NCI-H146 (cell line): ENCODE results near the gene ADSS2.
A peak's percentile ranks its signal among the peaks of the same experiment; 100 is the strongest.

Experiments
- DNase-seq: peaks from one replicate; lab custom pipeline; 2025; lab: John Stamatoyannopoulos, UW

ADSS2 gene

GRCh38 chr1:244445320-244446181 is 6.2 kb downstream of the ADSS2 start:
- no peak for DNase-seq

- DNase-seq: no peak
Measured at GRCh38 chr1:244444854-244445253, 6.9 kb downstream of the ADSS2 start.

DNA sequence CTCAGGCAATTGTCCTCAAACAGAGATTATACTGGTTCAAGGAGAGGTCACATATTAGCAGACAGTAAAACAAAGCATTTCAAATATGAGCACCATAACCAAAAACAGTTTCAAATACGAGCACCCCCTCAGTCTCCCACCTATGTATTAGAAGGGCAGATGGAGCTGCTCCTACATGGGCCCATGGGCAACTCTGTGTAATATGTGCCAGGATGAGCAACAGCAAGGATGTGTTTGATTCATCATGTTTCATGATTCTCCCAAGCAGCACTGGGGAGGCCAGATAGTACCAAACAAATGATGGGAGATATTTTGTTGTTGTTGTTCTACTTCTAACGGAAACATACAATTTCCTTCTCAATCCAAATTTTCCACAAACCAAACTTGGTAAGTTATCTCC is 8.9 kb downstream of the ADSS2 start:
- DNase-seq: no peak

- DNase-seq: peak; percentile 26
Measured at GRCh38 chr1:244439391-244440032, 12.2 kb downstream of the ADSS2 start.

- DNase-seq: no peak
Measured at GRCh38 chr1:244437086-244437468, 14.6 kb downstream of the ADSS2 start.

DNA sequence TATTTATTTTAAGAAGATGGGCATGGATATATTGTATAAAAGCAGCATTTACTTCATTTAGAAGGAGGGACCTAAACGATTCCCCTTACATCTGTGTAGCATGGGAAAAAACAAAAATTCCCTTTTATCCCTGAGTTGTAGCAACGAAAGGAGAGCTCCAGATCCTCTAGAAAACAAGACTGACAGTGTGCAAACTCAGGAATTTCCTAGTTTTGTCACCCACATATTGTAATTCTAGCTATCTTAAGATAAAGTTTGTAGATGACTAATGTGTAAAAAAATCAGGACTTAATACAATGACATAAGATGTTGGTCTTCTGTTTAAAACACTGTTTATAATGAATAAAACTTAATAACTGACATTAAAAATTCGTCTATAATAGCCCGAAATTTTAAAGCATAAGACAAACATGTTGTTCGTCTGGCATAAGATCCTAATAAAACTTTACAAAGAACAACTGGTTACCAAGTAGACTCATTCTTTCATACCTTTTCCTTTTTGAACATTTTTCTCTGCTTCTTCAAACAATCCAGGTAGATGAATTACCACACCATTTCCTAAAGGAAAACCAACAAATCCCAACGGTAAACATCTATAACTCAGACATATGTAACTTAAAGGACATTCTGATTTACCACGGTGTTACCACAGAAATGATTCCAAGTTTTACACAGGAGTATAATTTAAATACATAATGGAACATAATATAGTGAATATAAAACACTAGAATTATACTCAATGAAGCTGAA is 15.2 kb downstream of the ADSS2 start:
- DNase-seq: no peak

DNA sequence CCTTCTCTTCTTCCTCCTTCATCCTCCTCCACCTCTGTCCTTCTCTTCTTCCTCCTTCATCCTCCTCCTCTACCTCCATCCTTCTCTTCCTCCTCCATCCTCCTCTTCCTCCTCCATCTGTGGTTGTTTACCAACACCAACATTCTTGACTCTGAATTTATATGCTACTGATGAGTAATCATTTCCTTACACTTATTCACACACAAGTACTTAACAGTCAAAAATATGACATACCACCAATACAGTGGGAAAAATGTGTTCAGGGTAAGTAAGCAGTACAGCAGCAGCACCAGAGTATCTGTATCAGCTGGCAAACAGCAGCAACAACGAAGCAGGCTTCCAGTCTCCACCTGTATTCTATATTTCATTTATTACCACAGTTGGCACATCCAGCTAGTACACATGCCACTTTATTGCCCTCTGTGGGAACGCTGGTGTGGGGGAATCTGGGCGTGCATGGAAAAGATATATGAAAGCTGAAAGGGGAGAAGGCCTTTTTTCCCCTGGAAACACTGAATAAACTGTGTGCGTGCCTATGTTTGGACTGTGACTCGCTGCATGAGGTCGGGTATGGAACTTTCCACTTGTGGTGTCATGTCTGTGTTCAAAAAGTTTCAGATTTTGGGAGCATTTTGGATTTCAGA is 16.0 kb downstream of the ADSS2 start:
- no peak for DNase-seq

- no peak for DNase-seq
Measured at GRCh38 chr1:244431166-244431565, 20.5 kb downstream of the ADSS2 start.

GRCh38 chr1:244429818-244430217 is 21.9 kb downstream of the ADSS2 start:
- no peak for DNase-seq

GRCh38 chr1:244427647-244428046 is 24.1 kb downstream of the ADSS2 start:
- no peak for DNase-seq

DNA sequence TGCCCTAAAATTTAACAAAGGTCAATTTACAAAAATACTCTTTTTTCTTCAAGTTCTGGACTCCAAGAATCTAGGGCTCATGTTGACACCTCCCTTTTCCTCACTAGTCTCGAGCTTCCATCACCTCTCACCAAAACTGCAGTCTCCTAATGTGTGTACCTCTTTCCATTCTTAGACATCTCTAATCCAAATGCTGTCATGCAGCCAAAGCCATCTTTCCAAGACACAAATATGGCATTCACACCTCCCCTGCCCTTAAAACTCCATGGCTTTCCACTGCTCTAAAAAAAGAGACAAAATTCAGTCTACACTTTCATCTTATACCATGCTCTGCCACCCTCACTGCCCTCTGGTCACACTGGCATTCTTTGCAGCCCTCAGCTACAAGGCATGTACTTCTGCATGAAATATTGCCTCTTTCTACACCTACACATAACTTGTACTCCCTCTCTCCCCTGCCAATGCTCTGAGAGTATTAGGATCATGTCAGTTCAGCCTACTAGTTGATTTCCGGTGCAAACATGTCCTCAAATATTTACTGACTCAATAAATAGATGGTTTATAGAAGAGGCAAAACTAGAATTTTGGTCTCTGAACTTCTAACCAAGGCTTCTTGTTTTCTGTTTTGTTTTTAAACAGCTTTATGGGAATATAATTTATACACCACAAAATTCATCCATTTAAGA is 26.9 kb downstream of the ADSS2 start:
- no peak for DNase-seq

DNA sequence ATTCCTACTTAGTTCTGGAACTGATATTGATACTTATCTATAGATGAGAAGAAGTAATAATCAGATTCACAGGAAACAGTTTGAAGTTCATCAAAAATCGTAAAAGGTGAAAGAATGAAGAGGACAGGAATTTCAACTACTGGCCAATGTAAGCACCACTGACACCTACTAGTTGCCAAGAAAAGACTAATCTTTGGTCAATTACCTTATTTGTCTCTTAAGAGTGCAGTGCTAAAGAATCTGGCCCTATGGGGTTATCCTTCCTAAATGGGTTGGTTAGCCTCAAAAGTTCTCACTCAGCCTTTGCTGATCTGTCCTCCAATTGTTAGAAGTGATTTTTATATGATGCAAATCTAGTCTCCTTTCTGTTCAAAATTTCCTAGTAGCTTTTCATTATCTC is 29.5 kb downstream of the ADSS2 start:
- no peak for DNase-seq

- DNase-seq: no peak
Measured at GRCh38 chr1:244419024-244419423, 32.7 kb downstream of the ADSS2 start.

DNA sequence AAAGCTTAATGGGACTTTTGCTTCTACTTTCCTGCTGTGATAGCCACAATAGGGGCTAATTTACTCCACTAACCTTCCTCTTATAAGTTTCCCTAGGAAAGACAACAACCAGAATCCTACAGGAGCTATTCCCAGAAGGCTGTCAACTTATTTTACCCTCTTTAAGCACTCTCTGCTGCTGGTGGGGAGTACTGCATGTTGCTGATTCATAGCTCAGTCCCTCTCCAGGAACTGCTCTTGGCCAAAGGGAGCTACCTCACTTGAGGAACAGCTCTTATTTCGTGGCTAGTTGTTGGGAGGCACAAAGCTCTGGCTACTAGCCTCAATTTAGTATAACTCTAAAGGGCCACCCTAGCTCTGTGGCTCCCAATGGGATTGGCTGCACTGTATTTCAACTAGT is 37.2 kb downstream of the ADSS2 start:
- no peak for DNase-seq

GRCh38 chr1:244413736-244414135 is 38.0 kb downstream of the ADSS2 start:
- no peak for DNase-seq

DNA sequence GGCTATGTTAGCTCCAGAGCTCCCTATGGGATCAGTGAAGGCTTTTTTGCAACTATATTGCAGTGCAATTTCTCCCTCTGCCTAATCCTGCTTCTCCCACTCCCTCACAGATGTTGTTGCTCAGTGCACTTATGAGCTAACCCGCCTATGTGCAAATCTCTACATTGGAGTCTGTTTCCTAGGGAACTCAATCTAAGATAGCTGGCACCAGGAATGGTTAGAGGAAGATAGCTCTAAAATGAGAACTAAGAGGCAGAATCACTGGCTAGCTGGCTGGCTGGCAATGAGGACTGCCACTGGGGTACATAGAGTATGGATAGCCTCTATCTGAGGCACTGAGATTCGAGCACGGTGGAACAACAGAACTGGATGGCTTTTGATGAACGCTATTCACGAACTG is 39.5 kb downstream of the ADSS2 start:
- DNase-seq: no peak

GRCh38 chr1:244409701-244410100 is 42.0 kb downstream of the ADSS2 start:
- no peak for DNase-seq

GRCh38 chr1:244406337-244406736 is 45.4 kb downstream of the ADSS2 start:
- DNase-seq: no peak

DNA sequence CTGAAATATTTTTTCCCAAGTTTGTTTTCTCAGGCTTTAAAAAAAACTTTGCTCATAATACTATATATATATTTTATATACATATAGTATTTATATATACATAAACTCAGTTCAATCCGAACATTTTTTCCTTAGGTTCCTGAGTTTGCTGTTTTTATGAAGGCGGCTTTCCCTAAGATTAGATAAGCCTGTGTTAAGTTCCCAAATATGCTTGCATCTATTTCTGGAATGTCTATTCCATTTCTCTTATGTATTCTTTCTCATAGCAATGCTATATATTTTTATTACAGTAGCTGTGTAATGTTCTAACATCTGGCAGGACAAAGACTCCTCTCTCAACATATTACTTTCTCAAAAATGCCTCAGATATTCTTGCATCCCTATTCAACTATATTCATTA is 45.9 kb downstream of the ADSS2 start:
- no peak for DNase-seq

DNA sequence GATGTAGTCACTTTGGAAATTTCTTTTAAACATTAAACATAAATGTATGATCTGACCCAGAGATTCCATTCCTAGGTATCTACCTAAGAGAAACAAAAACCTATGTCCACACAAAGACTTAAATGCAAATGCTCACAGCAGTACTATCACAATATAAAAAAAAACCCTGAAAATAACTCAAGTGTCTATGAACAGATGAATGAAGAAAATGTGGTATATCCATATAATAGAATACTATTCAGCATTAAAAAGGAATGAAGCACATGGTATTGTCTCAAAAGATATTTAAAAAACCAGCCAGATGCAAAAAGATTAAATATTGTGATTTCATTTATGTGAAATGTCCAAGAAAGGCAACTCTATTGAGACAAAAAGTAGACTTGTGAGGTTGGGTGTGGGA is 48.3 kb downstream of the ADSS2 start:
- no peak for DNase-seq

DNA sequence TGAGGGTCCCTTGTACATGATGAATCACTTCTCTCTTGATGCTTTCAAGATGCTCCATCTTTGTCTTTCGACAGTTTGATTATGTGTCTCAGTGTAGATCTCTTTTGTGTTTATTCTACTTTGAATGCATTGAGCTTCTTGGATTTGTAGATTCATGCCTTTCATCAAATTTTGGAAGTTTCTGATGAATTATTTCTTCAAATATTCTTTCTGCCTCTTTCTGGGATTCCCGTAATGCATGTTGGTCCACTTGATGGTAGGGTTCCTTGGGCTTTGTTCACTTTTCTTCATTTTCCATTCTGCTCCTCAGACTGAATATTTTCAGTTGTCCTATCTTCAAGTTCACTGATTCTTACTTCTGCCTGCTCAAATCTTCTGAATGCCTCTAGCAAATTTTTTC is 50.7 kb downstream of the ADSS2 start:
- DNase-seq: no peak

DNA sequence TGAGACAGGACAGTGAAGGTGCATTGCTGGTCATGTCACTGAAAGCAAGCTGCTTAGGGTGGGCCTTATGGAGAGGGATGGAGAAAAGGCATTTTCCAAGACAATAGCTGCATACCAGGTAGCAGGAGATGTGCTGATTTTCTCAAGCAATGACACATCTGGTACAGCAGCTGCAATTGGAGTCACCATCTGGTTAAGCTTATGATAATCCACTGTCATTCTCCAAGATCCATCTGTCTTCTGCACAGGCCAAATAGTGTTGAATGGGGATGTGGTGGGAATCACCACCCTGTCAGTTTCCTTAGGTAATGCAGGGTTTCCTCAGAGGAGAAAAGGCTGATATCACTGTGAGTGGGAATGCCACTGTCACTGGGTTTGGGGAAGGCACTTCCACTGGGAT is 54.6 kb downstream of the ADSS2 start:
- no peak for DNase-seq
